ENCODE measurements around the gene CLBA1. TPM values are rescaled to one million over a fixed set of nuclear protein-coding genes. Genes with fewer than 3 reads are reported as not detected.

The CLBA1 gene
- total RNA-seq, 1 experiment from 2014 or later = 14.3 TPM

- BruUV-seq (replicated peaks) = no TSS peak
- Histone ChIP-seq H3K27me3 (replicated peaks; ENCODE audit: insufficient read depth, low read depth, low read length, poor library complexity) (no peaks in the 10 kb centered on the region), H3K27ac (ENCODE audit: low read depth, low read length, poor library complexity, severe bottlenecking) (no peak overlapping the region), H3K4me1 (ENCODE audit: insufficient read depth, low read length, poor library complexity, severe bottlenecking) (no peaks in the 10 kb centered on the region), H3K4me3 (ENCODE audit: low read depth, low read length, poor library complexity, severe bottlenecking) (no peak overlapping the region), H3K36me3 (ENCODE audit: insufficient read depth, low read length, poor library complexity, severe bottlenecking) (peaks cover 3% of the 10 kb centered on the region), H3K9me3 (ENCODE audit: low read depth, low read length, poor library complexity, severe bottlenecking) (no peaks in the 10 kb centered on the region)
- ChIA-PET POLR2A (ENCODE audit: low non-redundant PET) (no interaction called here), CTCF (no interaction called here)
- intact Hi-C loops (cut with micrococcal nuclease; ENCODE audit: unreplicated experiment) = no loop called here
- no peak for DNase-seq (ENCODE audit: low spot score)
- no peak for TF ChIP-seq CTCF (conservative IDR thresholded peaks at IDR 0.05; ENCODE audit: low read depth, low read length)
- TF ChIP-seq EZH2 (IDR thresholded peaks at IDR 0.05; ENCODE audit: borderline replicate concordance, low read depth, low read length, poor library complexity, severe bottlenecking) = no peak
These were observed 7.7 kb downstream of the CLBA1 start for GRCh38 chr14:104993306-104993705.

- no peaks in the 10 kb centered on the region for H3K4me1 ChIP-seq (ENCODE audit: insufficient read depth, low read length, poor library complexity, severe bottlenecking)
- no peak overlapping the region for H3K4me3 ChIP-seq (ENCODE audit: low read depth, low read length, poor library complexity, severe bottlenecking)
- DNase-seq (ENCODE audit: low spot score) = no peak
- H3K27me3 ChIP-seq (replicated peaks; ENCODE audit: insufficient read depth, low read depth, low read length, poor library complexity) = no peaks in the 10 kb centered on the region
- peaks cover 3% of the 10 kb centered on the region for H3K36me3 ChIP-seq (ENCODE audit: insufficient read depth, low read length, poor library complexity, severe bottlenecking)
- H3K9me3 ChIP-seq (ENCODE audit: low read depth, low read length, poor library complexity, severe bottlenecking) = no peaks in the 10 kb centered on the region
- BruUV-seq (replicated peaks) = no TSS peak
- intact Hi-C loops (cut with micrococcal nuclease; ENCODE audit: unreplicated experiment) = no loop called here
- CTCF ChIA-PET = no interaction called here
- TF ChIP-seq CTCF (conservative IDR thresholded peaks at IDR 0.05; ENCODE audit: low read depth, low read length) = no peak
- no peak for TF ChIP-seq EZH2 (IDR thresholded peaks at IDR 0.05; ENCODE audit: borderline replicate concordance, low read depth, low read length, poor library complexity, severe bottlenecking)
- H3K27ac ChIP-seq (ENCODE audit: low read depth, low read length, poor library complexity, severe bottlenecking) = no peak overlapping the region
- POLR2A ChIA-PET (ENCODE audit: low non-redundant PET) = no interaction called here
These were observed 8.4 kb downstream of the CLBA1 start for GRCh38 chr14:104993808-104994591.

- BruUV-seq (replicated peaks) = no TSS peak
- H3K36me3 ChIP-seq (ENCODE audit: insufficient read depth, low read length, poor library complexity, severe bottlenecking) = peaks cover 3% of the 10 kb centered on the region
- no peaks in the 10 kb centered on the region for H3K4me1 ChIP-seq (ENCODE audit: insufficient read depth, low read length, poor library complexity, severe bottlenecking)
- no peaks in the 10 kb centered on the region for H3K27me3 ChIP-seq (replicated peaks; ENCODE audit: insufficient read depth, low read depth, low read length, poor library complexity)
- no peak overlapping the region for H3K27ac ChIP-seq (ENCODE audit: low read depth, low read length, poor library complexity, severe bottlenecking)
- POLR2A ChIA-PET (ENCODE audit: low non-redundant PET) = no interaction called here
- H3K4me3 ChIP-seq (ENCODE audit: low read depth, low read length, poor library complexity, severe bottlenecking) = no peak overlapping the region
- CTCF ChIA-PET = no interaction called here
- intact Hi-C loops (cut with micrococcal nuclease; ENCODE audit: unreplicated experiment) = no loop called here
- H3K9me3 ChIP-seq (ENCODE audit: low read depth, low read length, poor library complexity, severe bottlenecking) = no peaks in the 10 kb centered on the region
- TF ChIP-seq EZH2 (IDR thresholded peaks at IDR 0.05; ENCODE audit: borderline replicate concordance, low read depth, low read length, poor library complexity, severe bottlenecking) (no peak), CTCF (conservative IDR thresholded peaks at IDR 0.05; ENCODE audit: low read depth, low read length) (no peak)
- no peak for DNase-seq (ENCODE audit: low spot score)
These were observed 9.4 kb downstream of the CLBA1 start for GRCh38 chr14:104994978-104995377.

Measured in A673 (cell line).